Gastroesophageal sphincter (tissue), 3 donors: ENCODE measurements around the gene RGS7BP.

Source experiments
- CTCF ChIP-seq, 4 experiments: fragments of 200-600 bp in 2 of 4; fragments of 450-650 bp in 2 of 4; sonication (generic) in 1 of 4; IDR thresholded peaks; one replicate each; pipeline ENCODE4 v1.5.1; 2017 to 2019; ENCODE audit warnings: antibody characterized with exemption in 4 of 4, mild to moderate bottlenecking in 2 of 4, moderate library complexity in 2 of 4
- POLR2A ChIP-seq, 2 donors: fragments of 450-650 bp; IDR thresholded peaks; one replicate each; pipeline ENCODE4 v1.6.1; 2017; ENCODE audit warnings: antibody characterized with exemption in 2 of 2, mild to moderate bottlenecking in 2 of 2, moderate library complexity in 1 of 2

- TF ChIP-seq CTCF (IDR thresholded peaks at IDR 0.05) (no peak), POLR2A (IDR thresholded peaks at IDR 0.05) (no peak)
Measured at GRCh38 chr5:64507264-64507605, 1.4 kb downstream of the RGS7BP start.
